Keratinocyte (primary cell): ENCODE data around the gene R3HDM2. TPM values are rescaled to one million over a fixed set of nuclear protein-coding genes. Genes with fewer than 3 reads are reported as not detected.

ENCODE experiments used
- DNase-seq: peaks from one replicate; pipeline ENCODE4 v3.0.0-alpha.2; 2011; ENCODE audit warnings: low read depth, missing footprints, low spot score
- FAIRE-seq: peaks from 2 replicates; lab custom pipeline; 2011; peaks lifted over from hg19 to GRCh38; lab: Jason Lieb, UNC
- H2AFZ ChIP-seq: 2 replicates; pipeline ENCODE4 v1.6.0; 2012; ENCODE audit warnings: low read length, control low read depth, inconsistent platforms; ENCODE audit not compliant: control insufficient read depth
- H3K27ac ChIP-seq: 2 replicates; pipeline ENCODE4 v1.5.1; 2011; ENCODE audit warnings: low read length; ENCODE audit not compliant: control insufficient read depth, insufficient read depth
- H3K27me3 ChIP-seq: 3 replicates; pipeline ENCODE4 v1.6.0; 2011; ENCODE audit warnings: low read length; ENCODE audit not compliant: control insufficient read depth, insufficient read depth; ENCODE audit errors: extremely low read depth
- H3K36me3 ChIP-seq, 2 experiments: 2 replicates in 1 of 2; 3 replicates in 1 of 2; pipeline ENCODE4 v1.5.1; 2011; ENCODE audit warnings: low read length in 2 of 2, mild to moderate bottlenecking in 1 of 2; ENCODE audit not compliant: control insufficient read depth in 2 of 2, insufficient read depth in 2 of 2; ENCODE audit errors: extremely low read depth in 1 of 2
- H3K4me1 ChIP-seq: 3 replicates; pipeline ENCODE4 v1.5.1; 2011; ENCODE audit warnings: low read length; ENCODE audit not compliant: control insufficient read depth, insufficient read depth; ENCODE audit errors: extremely low read depth
- H3K4me2 ChIP-seq: 3 replicates; pipeline ENCODE4 v1.6.0; 2011; ENCODE audit warnings: low read depth, low read length; ENCODE audit not compliant: control insufficient read depth, insufficient read depth; ENCODE audit errors: extremely low read depth
- H3K4me3 ChIP-seq, 3 experiments: fragments of 200-600 bp in 1 of 3; sonication (generic) in 1 of 3; 2 replicates in 2 of 3; 3 replicates in 1 of 3; pipeline ENCODE4 v1.5.1; 2011 to 2016; ENCODE audit warnings: low read length in 3 of 3, mild to moderate bottlenecking in 3 of 3, control low read depth in 2 of 3, inconsistent platforms in 1 of 3, low read depth in 1 of 3, mixed read lengths in 1 of 3, mixed run types in 1 of 3, moderate library complexity in 1 of 3; ENCODE audit not compliant: control insufficient read depth in 2 of 3, insufficient read depth in 2 of 3; ENCODE audit errors: extremely low read depth in 1 of 3
- H3K79me2 ChIP-seq: 2 replicates; pipeline ENCODE4 v1.6.0; 2012; ENCODE audit warnings: low read length; ENCODE audit not compliant: control insufficient read depth, insufficient read depth
- H3K9ac ChIP-seq: 3 replicates; pipeline ENCODE4 v1.6.0; 2011; ENCODE audit warnings: low read length; ENCODE audit not compliant: control insufficient read depth, insufficient read depth; ENCODE audit errors: extremely low read depth
- H3K9me1 ChIP-seq: 3 replicates; pipeline ENCODE4 v1.6.0; 2011; ENCODE audit warnings: low read length; ENCODE audit not compliant: control insufficient read depth, insufficient read depth; ENCODE audit errors: extremely low read depth
- H3K9me3 ChIP-seq: 2 replicates; pipeline ENCODE4 v1.5.1; 2012; ENCODE audit warnings: low read depth, low read length; ENCODE audit not compliant: control insufficient read depth
- H4K20me1 ChIP-seq: 3 replicates; pipeline ENCODE4 v1.6.0; 2011; ENCODE audit warnings: low read length; ENCODE audit not compliant: control insufficient read depth, insufficient read depth; ENCODE audit errors: extremely low read depth
- EZH2 ChIP-seq: IDR thresholded peaks from one replicate; pipeline ENCODE4 v1.6.1; 2012; ENCODE audit warnings: inconsistent platforms, mild to moderate bottlenecking, low read length, moderate library complexity
- dilution Hi-C: fragments of 300-500 bp; cut with MboI; formaldehyde crosslinking; loops from one replicate; pipeline ENCODE4 v1.7.0; 2020; ENCODE audit warnings: low sequenced_read_pairs; ENCODE audit not compliant: extremely low pct_ligation_motif_present
- polyA plus RNA-seq, 5 experiments: library from polyadenylated mRNA; depleted of rRNA in 3 of 5; stranded (reverse) in 3 of 5; stranded (forward) in 1 of 5; unstranded in 1 of 5; fragments of >200 nt; gene quantifications; 1 replicate in 1 of 5; 2 replicates in 3 of 5; 3 replicates in 1 of 5; pipeline versions ENCODE4 v1.2.1 to v1.2.3, GENCODE V29; 2011 to 2012; ENCODE audit warnings: missing spikeins in 2 of 5, low read depth in 1 of 5, low replicate concordance in 1 of 5
- TF ChIP-seq, protein P1 (sequence below), 3 experiments: IDR thresholded peaks in 1 of 3; conservative IDR thresholded peaks in 1 of 3; optimal IDR thresholded peaks in 1 of 3; 2 replicates in 2 of 3; 3 replicates in 1 of 3; pipeline versions ENCODE3 to v1.5.1; 2011; ENCODE audit warnings: low read length in 3 of 3, mild to moderate bottlenecking in 3 of 3, moderate library complexity in 2 of 3, control low read depth in 1 of 3, inconsistent platforms in 1 of 3; ENCODE audit not compliant: insufficient read depth in 2 of 3; ENCODE audit errors: extremely low read depth in 1 of 3

Gene R3HDM2
- polyA plus RNA-seq, 1 donor (not counting 4 experiments of a cell fraction or from before 2014, with no cell fraction given): 11.1 TPM

DNA sequence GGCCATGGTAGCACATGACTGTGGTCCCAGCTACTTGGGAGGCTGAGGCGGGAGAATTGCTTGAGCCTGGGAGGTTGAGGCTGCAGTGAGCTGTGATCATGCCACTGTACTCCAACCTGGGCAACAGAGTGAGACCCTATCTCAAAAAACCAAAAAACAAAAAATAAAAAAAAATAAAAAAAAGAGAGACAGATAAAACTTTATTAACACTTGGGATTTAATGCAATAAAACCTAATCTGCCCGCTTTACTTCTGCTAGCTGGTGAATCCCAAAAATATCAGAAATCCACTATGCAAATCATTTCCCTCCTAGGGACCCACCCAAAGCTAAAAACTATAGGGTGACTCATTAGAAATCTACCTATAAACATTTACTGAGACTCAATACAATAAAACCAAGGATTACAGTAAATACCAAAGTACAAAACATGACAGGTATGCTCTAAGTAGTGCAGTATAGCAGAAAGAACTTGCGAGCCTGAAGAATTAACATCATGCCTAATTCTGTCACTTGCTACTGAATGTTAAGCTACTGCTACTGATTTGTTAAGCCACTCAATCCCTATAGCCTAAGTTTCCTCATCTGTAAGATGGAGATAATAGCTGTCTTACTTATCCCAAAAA, 129.8 kb downstream of the R3HDM2 start:
- H3K36me3 ChIP-seq: peaks cover 6 to 8% of the 10 kb centered on the region in 2 experiments
- no peak overlapping the region for H3K9ac ChIP-seq
- no peak overlapping the region for H3K4me3 ChIP-seq
- TF ChIP-seq EZH2: no peak
- TF ChIP-seq, protein P1, sequence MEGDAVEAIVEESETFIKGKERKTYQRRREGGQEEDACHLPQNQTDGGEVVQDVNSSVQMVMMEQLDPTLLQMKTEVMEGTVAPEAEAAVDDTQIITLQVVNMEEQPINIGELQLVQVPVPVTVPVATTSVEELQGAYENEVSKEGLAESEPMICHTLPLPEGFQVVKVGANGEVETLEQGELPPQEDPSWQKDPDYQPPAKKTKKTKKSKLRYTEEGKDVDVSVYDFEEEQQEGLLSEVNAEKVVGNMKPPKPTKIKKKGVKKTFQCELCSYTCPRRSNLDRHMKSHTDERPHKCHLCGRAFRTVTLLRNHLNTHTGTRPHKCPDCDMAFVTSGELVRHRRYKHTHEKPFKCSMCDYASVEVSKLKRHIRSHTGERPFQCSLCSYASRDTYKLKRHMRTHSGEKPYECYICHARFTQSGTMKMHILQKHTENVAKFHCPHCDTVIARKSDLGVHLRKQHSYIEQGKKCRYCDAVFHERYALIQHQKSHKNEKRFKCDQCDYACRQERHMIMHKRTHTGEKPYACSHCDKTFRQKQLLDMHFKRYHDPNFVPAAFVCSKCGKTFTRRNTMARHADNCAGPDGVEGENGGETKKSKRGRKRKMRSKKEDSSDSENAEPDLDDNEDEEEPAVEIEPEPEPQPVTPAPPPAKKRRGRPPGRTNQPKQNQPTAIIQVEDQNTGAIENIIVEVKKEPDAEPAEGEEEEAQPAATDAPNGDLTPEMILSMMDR (optimal IDR thresholded peaks at IDR 0.05 in 1 of 3, IDR thresholded peaks at IDR 0.05 in 1 of 3, conservative IDR thresholded peaks at IDR 0.05 in 1 of 3; ENCODE audit: extremely low read depth in 1 of 3, insufficient read depth in 2 of 3, low read length in 3 of 3): no peak
- H3K27me3 ChIP-seq: no peaks in the 10 kb centered on the region
- H3K9me3 ChIP-seq: no peaks in the 10 kb centered on the region
- FAIRE-seq: no peak
- dilution Hi-C loops: no loop called here
- no peaks in the 10 kb centered on the region for H3K79me2 ChIP-seq
- no peaks in the 10 kb centered on the region for H3K9me1 ChIP-seq
- H3K27ac ChIP-seq: no peak overlapping the region
- no peaks in the 10 kb centered on the region for H3K4me1 ChIP-seq
- H2AFZ ChIP-seq: no peak overlapping the region
- no peak for DNase-seq
- no peak overlapping the region for H3K4me2 ChIP-seq
- no peaks in the 10 kb centered on the region for H4K20me1 ChIP-seq

DNA sequence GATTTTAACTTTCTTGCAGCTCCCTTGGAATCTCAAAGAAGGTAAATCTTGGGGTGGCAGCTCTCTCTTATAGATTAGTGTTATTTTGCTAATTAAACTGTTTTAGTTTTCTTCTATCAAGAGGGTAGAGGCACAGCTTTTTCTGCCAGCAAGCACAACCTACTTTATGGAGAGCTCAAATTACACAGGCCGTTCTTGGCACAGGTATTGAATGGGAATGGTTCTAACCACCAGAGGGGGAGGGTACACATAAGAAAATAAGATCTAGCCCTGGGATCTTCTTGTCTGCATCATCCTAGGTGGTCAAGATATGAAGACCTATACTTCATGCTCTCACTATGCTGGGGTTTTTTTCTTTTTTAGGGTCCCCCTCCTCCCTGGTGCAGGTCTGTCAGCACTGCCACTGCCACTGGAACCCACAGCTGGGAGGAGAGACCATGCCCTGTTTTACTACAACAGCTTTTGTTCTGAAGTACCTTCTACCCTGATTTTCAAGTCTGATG, 131.3 kb downstream of the R3HDM2 start:
- TF ChIP-seq, protein P1 (optimal IDR thresholded peaks at IDR 0.05 in 1 of 3, IDR thresholded peaks at IDR 0.05 in 1 of 3, conservative IDR thresholded peaks at IDR 0.05 in 1 of 3; ENCODE audit: extremely low read depth in 1 of 3, insufficient read depth in 2 of 3, low read length in 3 of 3): no peak
- TF ChIP-seq EZH2: no peak
- H3K9me1 ChIP-seq: no peaks in the 10 kb centered on the region

More for the DNA sequence above, 131.3 kb downstream of the R3HDM2 start:
- Histone ChIP-seq H3K4me1 (no peaks in the 10 kb centered on the region), H4K20me1 (no peaks in the 10 kb centered on the region), H3K27ac (no peak overlapping the region), H3K27me3 (no peaks in the 10 kb centered on the region), H3K79me2 (no peaks in the 10 kb centered on the region), H3K9me3 (no peaks in the 10 kb centered on the region), H3K36me3 (peaks cover 6 to 9% of the 10 kb centered on the region in 2 experiments), H2AFZ (no peak overlapping the region), H3K4me2 (no peak overlapping the region), H3K4me3 (no peak overlapping the region), H3K9ac (no peak overlapping the region)
- FAIRE-seq: no peak
- no peak for DNase-seq
- dilution Hi-C loops: no loop called here
